Activated naive CD8-positive, alpha-beta T cell treated with anti-CD3 and anti-CD28 coated beads, Interleukin-2, amount 50 U/mL, for 24 hours (primary cell): Measurements from ENCODE around the gene TSPAN5.

Experiments used
- ATAC-seq: fragments of 150-1000 bp; cut with Tn5 transposase; one replicate; pipeline ENCODE4 v1.10.0; 2021
- DNase-seq: peaks from one replicate; pipeline ENCODE4 v3.0.0; 2021
- H3K27ac Mint-ChIP-seq: one replicate; pipeline ENCODE4 v1.8.0; 2021; ENCODE audit warnings: mild to moderate bottlenecking, mixed read lengths
- H3K27me3 Mint-ChIP-seq: one replicate; pipeline ENCODE4 v1.8.0; 2021; ENCODE audit warnings: mixed read lengths
- H3K36me3 Mint-ChIP-seq: one replicate; pipeline ENCODE4 v1.8.0; 2021; ENCODE audit warnings: low read depth, mixed read lengths
- H3K4me1 Mint-ChIP-seq: one replicate; pipeline ENCODE4 v1.8.0; 2021; ENCODE audit warnings: mixed read lengths
- H3K4me3 Mint-ChIP-seq: one replicate; pipeline ENCODE4 v1.8.0; 2021; ENCODE audit warnings: mild to moderate bottlenecking, moderate library complexity, mixed read lengths
- H3K9me3 Mint-ChIP-seq: one replicate; pipeline ENCODE4 v1.8.0; 2021; ENCODE audit warnings: mixed read lengths

Gene TSPAN5

GRCh38 chr4:98685225-98686042, 27.0 kb upstream of the TSPAN5 start:
- DNase-seq (no peak), ATAC-seq (no peak)
- H3K27me3 Mint-ChIP-seq: no peaks in the 10 kb centered on the region
- H3K4me1 Mint-ChIP-seq: peaks cover 34% of the 10 kb centered on the region
- no peaks in the 10 kb centered on the region for H3K36me3 Mint-ChIP-seq
- H3K9me3 Mint-ChIP-seq: peaks cover under 1% of the 10 kb centered on the region
- H3K27ac Mint-ChIP-seq: no peak overlapping the region
- no peak overlapping the region for H3K4me3 Mint-ChIP-seq

GRCh38 chr4:98682719-98683118, 24.3 kb upstream of the TSPAN5 start:
- Mint-ChIP-seq H3K27me3 (no peaks in the 10 kb centered on the region), H3K4me3 (no peak overlapping the region), H3K4me1 (peaks cover 9% of the 10 kb centered on the region), H3K27ac (no peak overlapping the region), H3K36me3 (no peaks in the 10 kb centered on the region), H3K9me3 (no peaks in the 10 kb centered on the region)
- no peak for ATAC-seq
- no peak for DNase-seq

- no peaks in the 10 kb centered on the region for H3K9me3 Mint-ChIP-seq
- no peak overlapping the region for H3K4me3 Mint-ChIP-seq
- H3K27me3 Mint-ChIP-seq: no peaks in the 10 kb centered on the region
- no peak for ATAC-seq
- peaks cover 3% of the 10 kb centered on the region for H3K4me1 Mint-ChIP-seq
- no peak overlapping the region for H3K27ac Mint-ChIP-seq
- no peak for DNase-seq
- H3K36me3 Mint-ChIP-seq: no peaks in the 10 kb centered on the region
Observed at GRCh38 chr4:98680806-98681205, 22.4 kb upstream of the TSPAN5 start.

GRCh38 chr4:98679738-98680137, 21.3 kb upstream of the TSPAN5 start:
- no peak for DNase-seq
- no peaks in the 10 kb centered on the region for H3K27me3 Mint-ChIP-seq
- no peak overlapping the region for H3K27ac Mint-ChIP-seq
- no peaks in the 10 kb centered on the region for H3K9me3 Mint-ChIP-seq
- no peak for ATAC-seq
- H3K4me1 Mint-ChIP-seq: no peaks in the 10 kb centered on the region
- no peak overlapping the region for H3K4me3 Mint-ChIP-seq
- no peaks in the 10 kb centered on the region for H3K36me3 Mint-ChIP-seq

- Mint-ChIP-seq H3K4me3 (no peak overlapping the region), H3K27me3 (peaks cover 3% of the 10 kb centered on the region), H3K36me3 (peaks cover 1% of the 10 kb centered on the region), H3K4me1 (peaks cover 11% of the 10 kb centered on the region), H3K27ac (no peak overlapping the region), H3K9me3 (no peaks in the 10 kb centered on the region)
- ATAC-seq: no peak
- DNase-seq: no peak
Observed at GRCh38 chr4:98677799-98678198, 19.4 kb upstream of the TSPAN5 start.

- Mint-ChIP-seq H3K4me3 (no peak overlapping the region), H3K27ac (peak overlapping the region; percentile 6), H3K27me3 (peaks cover 5% of the 10 kb centered on the region), H3K9me3 (no peaks in the 10 kb centered on the region), H3K36me3 (peaks cover 1% of the 10 kb centered on the region), H3K4me1 (peaks cover 17% of the 10 kb centered on the region)
- no peak for ATAC-seq
- DNase-seq: no peak
Observed at GRCh38 chr4:98674404-98675173, 16.2 kb upstream of the TSPAN5 start.

GRCh38 chr4:98673978-98674377, 15.6 kb upstream of the TSPAN5 start:
- H3K4me1 Mint-ChIP-seq: peaks cover 17% of the 10 kb centered on the region
- H3K27ac Mint-ChIP-seq: peak overlapping the region; percentile 6
- H3K4me3 Mint-ChIP-seq: no peak overlapping the region
- no peak for DNase-seq
- no peak for ATAC-seq
- H3K9me3 Mint-ChIP-seq: no peaks in the 10 kb centered on the region
- H3K36me3 Mint-ChIP-seq: peaks cover 1% of the 10 kb centered on the region
- peaks cover 5% of the 10 kb centered on the region for H3K27me3 Mint-ChIP-seq

GRCh38 chr4:98673288-98673644, 14.9 kb upstream of the TSPAN5 start:
- H3K36me3 Mint-ChIP-seq: peaks cover 1% of the 10 kb centered on the region
- H3K27ac Mint-ChIP-seq: peak overlapping the region; percentile 13
- ATAC-seq: peak; percentile 92
- H3K27me3 Mint-ChIP-seq: peaks cover 6% of the 10 kb centered on the region
- no peak overlapping the region for H3K4me3 Mint-ChIP-seq
- no peaks in the 10 kb centered on the region for H3K9me3 Mint-ChIP-seq
- H3K4me1 Mint-ChIP-seq: peaks cover 17% of the 10 kb centered on the region
- peak; percentile 20 for DNase-seq

- Mint-ChIP-seq H3K36me3 (peaks cover 1% of the 10 kb centered on the region), H3K27ac (peak overlapping the region; percentile 13), H3K27me3 (peaks cover 6% of the 10 kb centered on the region), H3K4me3 (no peak overlapping the region), H3K9me3 (no peaks in the 10 kb centered on the region), H3K4me1 (peaks cover 17% of the 10 kb centered on the region)
- ATAC-seq (no peak), DNase-seq (no peak)
Observed at GRCh38 chr4:98672583-98673287, 14.3 kb upstream of the TSPAN5 start.

- ATAC-seq: no peak
- H3K27me3 Mint-ChIP-seq: peaks cover 6% of the 10 kb centered on the region
- no peak overlapping the region for H3K27ac Mint-ChIP-seq
Observed at GRCh38 chr4:98671131-98671530, 12.7 kb upstream of the TSPAN5 start.

GRCh38 chr4:98670186-98670585, 11.8 kb upstream of the TSPAN5 start:
- no peak overlapping the region for H3K4me3 Mint-ChIP-seq
- H3K27ac Mint-ChIP-seq: no peak overlapping the region
- DNase-seq (no peak), ATAC-seq (no peak)
- H3K9me3 Mint-ChIP-seq: no peaks in the 10 kb centered on the region
- peaks cover 6% of the 10 kb centered on the region for H3K27me3 Mint-ChIP-seq
- H3K36me3 Mint-ChIP-seq: peaks cover 1% of the 10 kb centered on the region
- peaks cover 17% of the 10 kb centered on the region for H3K4me1 Mint-ChIP-seq

More at GRCh38 chr4:98671131-98671530, 12.7 kb upstream of the TSPAN5 start:
- peaks cover 17% of the 10 kb centered on the region for H3K4me1 Mint-ChIP-seq
- no peak for DNase-seq
- no peaks in the 10 kb centered on the region for H3K9me3 Mint-ChIP-seq
- no peak overlapping the region for H3K4me3 Mint-ChIP-seq
- peaks cover 1% of the 10 kb centered on the region for H3K36me3 Mint-ChIP-seq

- H3K9me3 Mint-ChIP-seq: no peaks in the 10 kb centered on the region
- peaks cover 6% of the 10 kb centered on the region for H3K27me3 Mint-ChIP-seq
- ATAC-seq (no peak), DNase-seq (no peak)
- H3K4me3 Mint-ChIP-seq: no peak overlapping the region
- peaks cover 19% of the 10 kb centered on the region for H3K4me1 Mint-ChIP-seq
- no peak overlapping the region for H3K27ac Mint-ChIP-seq
- peaks cover 3% of the 10 kb centered on the region for H3K36me3 Mint-ChIP-seq
Observed at GRCh38 chr4:98669577-98669976, 11.2 kb upstream of the TSPAN5 start.

GRCh38 chr4:98664959-98665358, 6.5 kb upstream of the TSPAN5 start:
- ATAC-seq (no peak), DNase-seq (peak; percentile 14)
- H3K27ac Mint-ChIP-seq: no peak overlapping the region
- H3K27me3 Mint-ChIP-seq: peaks cover 1% of the 10 kb centered on the region
- H3K36me3 Mint-ChIP-seq: peaks cover 4% of the 10 kb centered on the region
- no peak overlapping the region for H3K4me3 Mint-ChIP-seq
- no peaks in the 10 kb centered on the region for H3K9me3 Mint-ChIP-seq
- peaks cover 45% of the 10 kb centered on the region for H3K4me1 Mint-ChIP-seq

GRCh38 chr4:98663226-98664006, 5.0 kb upstream of the TSPAN5 start:
- peak; percentile 80 for ATAC-seq
- peaks cover 4% of the 10 kb centered on the region for H3K36me3 Mint-ChIP-seq
- peak overlapping the region; percentile 75 for H3K4me3 Mint-ChIP-seq
- H3K4me1 Mint-ChIP-seq: peaks cover 57% of the 10 kb centered on the region
- peak overlapping the region; percentile 100 for H3K27ac Mint-ChIP-seq
- H3K9me3 Mint-ChIP-seq: no peaks in the 10 kb centered on the region
- DNase-seq: peak; percentile 65
- H3K27me3 Mint-ChIP-seq: peaks cover under 1% of the 10 kb centered on the region
